ENCODE data around the gene OTOA.

The OTOA gene

GRCh38 chr16:21628772-21629171, 35.0 kb upstream of the OTOA start:
- TF ChIP-seq EP300 (IDR thresholded peaks at IDR 0.05; ENCODE audit: borderline replicate concordance), result no peak

GRCh38 chr16:21634216-21634615, 29.6 kb upstream of the OTOA start:
- no peak for TF ChIP-seq TCF12 (IDR thresholded peaks at IDR 0.05; ENCODE audit: low read depth)
- TF ChIP-seq EP300 (IDR thresholded peaks at IDR 0.05; ENCODE audit: borderline replicate concordance), result no peak
- no peak for TF ChIP-seq ZBTB7A (IDR thresholded peaks at IDR 0.05; ENCODE audit: low read depth)

- no peak for TF ChIP-seq EGR1 (IDR thresholded peaks at IDR 0.05)
- no peak for TF ChIP-seq NFIC (IDR thresholded peaks at IDR 0.05)
- TF ChIP-seq REST (IDR thresholded peaks at IDR 0.05; ENCODE audit: low read depth), result no peak
- TF ChIP-seq TCF12 (IDR thresholded peaks at IDR 0.05; ENCODE audit: low read depth), result no peak
- no peak for TF ChIP-seq RAD21 (IDR thresholded peaks at IDR 0.05; ENCODE audit: low read depth)
- TF ChIP-seq USF1 (IDR thresholded peaks at IDR 0.05), result no peak
- no peak for TF ChIP-seq ZBTB7A (IDR thresholded peaks at IDR 0.05; ENCODE audit: low read depth)
- no peak for TF ChIP-seq FOXM1 (IDR thresholded peaks at IDR 0.05; ENCODE audit: borderline replicate concordance, low read depth)
- TF ChIP-seq TEAD4 (IDR thresholded peaks at IDR 0.05), result no peak
- no peak for TF ChIP-seq CREB1 (IDR thresholded peaks at IDR 0.05; ENCODE audit: low read depth)
- TF ChIP-seq EP300 (IDR thresholded peaks at IDR 0.05; ENCODE audit: borderline replicate concordance), result no peak
- TF ChIP-seq MAX (IDR thresholded peaks at IDR 0.05), result no peak
- TF ChIP-seq CEBPB (IDR thresholded peaks at IDR 0.05), result no peak
Observed at GRCh38 chr16:21637032-21637968, 26.5 kb upstream of the OTOA start.

- TF ChIP-seq TCF12 (IDR thresholded peaks at IDR 0.05; ENCODE audit: low read depth) (no peak), RAD21 (IDR thresholded peaks at IDR 0.05; ENCODE audit: low read depth) (no peak)
Observed at GRCh38 chr16:21638573-21638975, 25.2 kb upstream of the OTOA start.

- TF ChIP-seq FOXM1 (IDR thresholded peaks at IDR 0.05; ENCODE audit: borderline replicate concordance, low read depth) (no peak), TEAD4 (IDR thresholded peaks at IDR 0.05) (no peak), MAX (IDR thresholded peaks at IDR 0.05) (no peak)
Observed at GRCh38 chr16:21639493-21639892, 24.3 kb upstream of the OTOA start.

GRCh38 chr16:21641916-21642315, 21.9 kb upstream of the OTOA start:
- TF ChIP-seq CREB1 (IDR thresholded peaks at IDR 0.05; ENCODE audit: low read depth) (no peak), TAF1 (IDR thresholded peaks at IDR 0.05; ENCODE audit: low read depth) (no peak), EP300 (IDR thresholded peaks at IDR 0.05; ENCODE audit: borderline replicate concordance) (no peak), EGR1 (IDR thresholded peaks at IDR 0.05) (no peak), TCF12 (IDR thresholded peaks at IDR 0.05; ENCODE audit: low read depth) (no peak), FOXM1 (IDR thresholded peaks at IDR 0.05; ENCODE audit: borderline replicate concordance, low read depth) (no peak), REST (IDR thresholded peaks at IDR 0.05; ENCODE audit: low read depth) (no peak), TEAD4 (IDR thresholded peaks at IDR 0.05) (no peak), NFIC (IDR thresholded peaks at IDR 0.05) (no peak), YY1 (IDR thresholded peaks at IDR 0.05; ENCODE audit: low read depth) (no peak), RAD21 (IDR thresholded peaks at IDR 0.05; ENCODE audit: low read depth) (no peak), USF1 (IDR thresholded peaks at IDR 0.05) (no peak), MAX (IDR thresholded peaks at IDR 0.05) (no peak), CEBPB (IDR thresholded peaks at IDR 0.05) (no peak), ZBTB7A (IDR thresholded peaks at IDR 0.05; ENCODE audit: low read depth) (no peak)

Measured in Ishikawa (cell line).